CD4-positive, CD25-positive, alpha-beta regulatory T cell (primary cell): ENCODE measurements around the gene PYDC1. TPM values are rescaled to one million over a fixed set of nuclear protein-coding genes. Genes with fewer than 3 reads are reported as not detected.

Experiments
- ATAC-seq, 2 donors: fragments of 150-1000 bp; cut with Tn5 transposase; one replicate each; pipeline ENCODE4 v1.10.0; 2021; ENCODE audit warnings: low read depth in 2 of 2, moderate number of reproducible peaks in 2 of 2, moderate library complexity in 1 of 2
- DNase-seq, 3 donors: peaks; one replicate each; pipeline versions ENCODE4 v3.0.0 to v3.0.0-alpha.2; 2012 to 2022; ENCODE audit warnings: mixed read lengths in 1 of 3
- H3K27ac ChIP-seq: one replicate; pipeline ENCODE4 v1.7.0; 2013; ENCODE audit warnings: mild to moderate bottlenecking, low read length; ENCODE audit not compliant: insufficient read depth, poor library complexity, severe bottlenecking
- H3K27me3 ChIP-seq: one replicate; pipeline ENCODE4 v1.7.0; 2013; ENCODE audit warnings: low read length; ENCODE audit not compliant: control insufficient read depth, insufficient read depth
- H3K36me3 ChIP-seq: one replicate; pipeline ENCODE4 v1.7.0; 2013; ENCODE audit warnings: mild to moderate bottlenecking, low read length, moderate library complexity; ENCODE audit not compliant: control insufficient read depth, insufficient read depth
- H3K4me1 ChIP-seq: 2 replicates; pipeline ENCODE4 v1.7.0; 2013; ENCODE audit warnings: mild to moderate bottlenecking, low read length; ENCODE audit not compliant: insufficient read depth, control insufficient read depth, poor library complexity, severe bottlenecking
- H3K4me3 ChIP-seq: one replicate; pipeline ENCODE4 v1.7.0; 2013; ENCODE audit warnings: low read depth, mild to moderate bottlenecking, low read length, moderate library complexity
- H3K9me3 ChIP-seq, 2 experiments: 1 replicate in 1 of 2; 2 replicates in 1 of 2; pipeline ENCODE4 v1.7.0; 2013; ENCODE audit warnings: low read length in 2 of 2, mild to moderate bottlenecking in 1 of 2, moderate library complexity in 1 of 2; ENCODE audit not compliant: control insufficient read depth in 2 of 2
- H3K27ac Mint-ChIP-seq, 3 donors: one replicate each; pipeline ENCODE4 v1.8.0; 2020 to 2022; ENCODE audit warnings: mild to moderate bottlenecking in 3 of 3, mixed read lengths in 3 of 3, moderate library complexity in 2 of 3
- H3K27me3 Mint-ChIP-seq: one replicate; pipeline ENCODE4 v1.8.0; 2022; ENCODE audit warnings: mild to moderate bottlenecking, mixed read lengths
- H3K36me3 Mint-ChIP-seq: one replicate; pipeline ENCODE4 v1.8.0; 2020; ENCODE audit warnings: mixed read lengths
- H3K4me1 Mint-ChIP-seq, 4 donors: one replicate each; pipeline ENCODE4 v1.8.0; 2020 to 2022; ENCODE audit warnings: mixed read lengths in 4 of 4, mild to moderate bottlenecking in 1 of 4
- H3K4me3 Mint-ChIP-seq, 4 donors: one replicate each; pipeline ENCODE4 v1.8.0; 2020 to 2022; ENCODE audit warnings: mild to moderate bottlenecking in 4 of 4, mixed read lengths in 4 of 4, moderate library complexity in 3 of 4
- H3K9me3 Mint-ChIP-seq, 7 donors: one replicate each; pipeline ENCODE4 v1.8.0; 2020 to 2022; ENCODE audit warnings: mixed read lengths in 7 of 7, mild to moderate bottlenecking in 3 of 7, moderate library complexity in 2 of 7
- polyA plus RNA-seq, 4 donors: library from polyadenylated mRNA; unstranded; fragments of 300-500 nt; fragmentation: Illumina TruSeq; gene quantifications; one replicate each; pipeline ENCODE4 v1.2.3, GENCODE V29; 2021
- total RNA-seq: library from RNA; stranded (reverse); gene quantifications from one replicate; pipeline ENCODE4 v1.2.3, GENCODE V29; 2022

Gene PYDC1
- total and polyA plus RNA-seq, 5 donors from 2014 or later = not detected

DNA sequence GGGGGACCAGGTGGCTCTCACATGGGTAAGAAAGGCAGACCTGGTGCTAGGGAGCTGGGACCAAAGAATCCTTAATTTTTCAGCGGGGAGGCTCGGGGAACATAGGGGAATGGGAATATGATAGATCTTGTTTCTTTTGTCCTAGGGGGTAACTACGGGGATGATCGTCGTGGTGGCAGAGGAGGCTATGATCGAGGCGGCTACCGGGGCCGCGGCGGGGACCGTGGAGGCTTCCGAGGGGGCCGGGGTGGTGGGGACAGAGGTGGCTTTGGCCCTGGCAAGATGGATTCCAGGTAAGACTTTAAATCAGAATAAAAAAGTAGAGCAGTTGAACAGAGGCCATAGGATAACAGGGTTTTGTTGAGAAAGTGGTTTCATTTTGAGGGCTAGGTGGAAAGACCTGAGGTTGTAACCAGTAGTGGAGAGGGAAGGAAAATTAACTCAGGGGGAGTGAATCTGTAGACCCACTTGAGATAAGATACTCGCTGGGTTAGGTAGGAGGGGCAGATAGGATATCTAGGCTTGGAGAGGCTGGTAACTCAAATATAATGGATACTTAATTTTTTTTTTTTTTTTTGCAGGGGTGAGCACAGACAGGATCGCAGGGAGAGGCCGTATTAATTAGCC lies 26.0 kb downstream of the PYDC1 start:
- no peak overlapping the region for H3K4me3 ChIP-seq
- Mint-ChIP-seq H3K9me3 (peaks cover 0 to 2% (median 0%) of the 10 kb centered on the region in 7 donors), H3K4me1 (peaks cover 46 to 72% (median 62%) of the 10 kb centered on the region in 4 donors), H3K36me3 (peaks cover 83% of the 10 kb centered on the region), H3K4me3 (peak overlapping the region in 3 of 4 donors; percentile 30 to 86 (median 34)), H3K27ac (peak overlapping the region in 1 of 3 donors; percentile 72), H3K27me3 (peaks cover 6% of the 10 kb centered on the region)
- peaks cover 28% of the 10 kb centered on the region for H3K4me1 ChIP-seq
- peaks cover 99% of the 10 kb centered on the region for H3K36me3 ChIP-seq
- H3K9me3 ChIP-seq = no peaks in the 10 kb centered on the region
- DNase-seq (no peak), ATAC-seq (no peak)
- H3K27ac ChIP-seq = no peak overlapping the region
- H3K27me3 ChIP-seq = no peaks in the 10 kb centered on the region

DNA sequence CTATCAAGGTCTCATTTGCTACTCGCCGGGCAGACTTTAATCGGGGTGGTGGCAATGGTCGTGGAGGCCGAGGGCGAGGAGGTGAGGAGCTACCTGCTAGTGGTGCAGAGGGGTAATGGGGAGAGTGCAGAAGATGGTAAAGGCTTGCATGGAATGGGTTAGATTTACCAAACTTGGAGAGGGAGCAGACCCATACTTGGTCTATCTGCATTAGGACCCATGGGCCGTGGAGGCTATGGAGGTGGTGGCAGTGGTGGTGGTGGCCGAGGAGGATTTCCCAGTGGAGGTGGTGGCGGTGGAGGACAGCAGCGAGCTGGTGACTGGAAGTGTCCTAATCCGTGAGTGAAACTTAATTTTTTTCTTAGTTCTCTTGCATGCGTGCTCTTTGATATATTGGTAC lies 26.9 kb downstream of the PYDC1 start:
- Mint-ChIP-seq H3K4me1 (peaks cover 50 to 81% (median 66%) of the 10 kb centered on the region in 4 donors), H3K36me3 (peaks cover 86% of the 10 kb centered on the region), H3K9me3 (peaks cover 0 to 2% (median 0%) of the 10 kb centered on the region in 7 donors), H3K4me3 (peak overlapping the region in 3 of 4 donors; percentile 36 to 86 (median 43)), H3K27ac (peak overlapping the region in 2 of 3 donors; percentile 61 to 72), H3K27me3 (peaks cover 6% of the 10 kb centered on the region)
- Histone ChIP-seq H3K4me3 (no peak overlapping the region), H3K27ac (no peak overlapping the region), H3K27me3 (no peaks in the 10 kb centered on the region), H3K4me1 (peaks cover 33% of the 10 kb centered on the region), H3K9me3 (no peaks in the 10 kb centered on the region), H3K36me3 (peaks cover 100% of the 10 kb centered on the region)
- DNase-seq (no peak), ATAC-seq (no peak)

DNA sequence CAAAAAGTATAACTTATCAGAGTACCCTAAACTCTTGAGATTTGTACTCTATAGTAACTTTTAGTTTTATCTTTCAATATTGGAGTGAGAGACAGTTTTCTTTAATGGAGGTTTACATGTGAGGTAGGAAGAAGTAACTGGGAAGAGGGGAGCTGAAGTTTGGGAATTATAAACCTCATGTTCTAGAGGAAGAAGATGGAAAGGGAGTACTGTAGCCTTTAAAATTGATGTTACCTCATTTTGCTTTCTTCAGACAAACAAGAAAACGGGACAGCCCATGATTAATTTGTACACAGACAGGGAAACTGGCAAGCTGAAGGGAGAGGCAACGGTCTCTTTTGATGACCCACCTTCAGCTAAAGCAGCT lies 27.5 kb downstream of the PYDC1 start:
- DNase-seq = no peak
- Histone ChIP-seq H3K4me3 (no peak overlapping the region), H3K4me1 (peaks cover 29% of the 10 kb centered on the region), H3K27ac (peak overlapping the region; percentile 30), H3K9me3 (no peaks in the 10 kb centered on the region), H3K27me3 (no peaks in the 10 kb centered on the region), H3K36me3 (peaks cover 99% of the 10 kb centered on the region)
- Mint-ChIP-seq H3K4me1 (peaks cover 51 to 87% (median 69%) of the 10 kb centered on the region in 4 donors), H3K27ac (peak overlapping the region in 2 of 3 donors; percentile 4 to 61), H3K27me3 (peaks cover 6% of the 10 kb centered on the region), H3K36me3 (peaks cover 87% of the 10 kb centered on the region), H3K4me3 (peak overlapping the region in 1 of 4 donors; percentile 87), H3K9me3 (peaks cover 0 to 2% (median 0%) of the 10 kb centered on the region in 7 donors)
- no peak for ATAC-seq

DNA sequence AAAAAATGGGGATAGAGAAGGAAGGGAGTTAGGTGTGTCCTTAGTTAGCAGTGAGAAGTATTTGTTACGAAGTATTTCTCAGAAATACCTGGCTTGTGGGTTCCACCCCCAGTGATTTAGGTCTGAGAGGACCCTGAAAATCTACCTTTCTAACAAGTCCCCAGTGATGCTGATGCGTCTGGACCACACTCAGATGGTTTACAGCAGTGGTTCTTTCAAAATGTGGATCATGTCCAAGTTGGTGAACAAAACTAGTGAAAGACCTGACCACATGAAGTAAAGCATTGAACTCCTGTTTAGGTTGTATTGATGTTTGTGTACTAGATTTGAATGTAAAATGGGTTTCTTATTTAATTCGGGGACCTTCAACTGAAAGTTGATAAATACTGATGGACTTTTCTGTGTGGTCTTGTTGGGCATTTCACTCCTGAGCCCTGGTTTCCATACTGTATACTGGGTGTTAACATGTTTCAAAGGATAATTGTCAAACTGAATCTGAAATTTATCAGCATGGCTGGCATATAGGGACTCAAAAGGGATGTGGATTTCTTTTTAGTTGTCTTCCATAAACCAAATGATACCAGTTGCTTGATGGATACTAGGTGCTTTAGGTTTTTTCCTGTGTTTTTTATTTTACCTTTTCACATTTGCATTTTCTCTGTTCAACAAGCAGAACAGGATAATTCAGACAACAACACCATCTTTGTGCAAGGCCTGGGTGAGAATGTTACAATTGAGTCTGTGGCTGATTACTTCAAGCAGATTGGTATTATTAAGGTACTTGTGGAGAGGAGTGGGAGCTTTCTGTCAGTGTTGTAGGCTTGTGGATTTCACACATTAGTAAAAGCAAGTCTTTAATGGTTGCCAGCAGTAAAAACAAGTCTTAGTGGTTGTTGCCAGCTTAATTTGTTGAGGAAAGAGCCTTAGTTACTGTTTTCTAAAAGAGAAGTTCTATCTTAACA lies 28.2 kb downstream of the PYDC1 start:
- Mint-ChIP-seq H3K4me1 (peaks cover 53 to 86% (median 73%) of the 10 kb centered on the region in 4 donors), H3K9me3 (peaks cover 0 to 2% (median 0%) of the 10 kb centered on the region in 7 donors), H3K27me3 (peaks cover 6% of the 10 kb centered on the region), H3K4me3 (peak overlapping the region in 1 of 4 donors; percentile 87), H3K36me3 (peaks cover 85% of the 10 kb centered on the region), H3K27ac (peak overlapping the region in 1 of 3 donors; percentile 61)
- Histone ChIP-seq H3K27me3 (no peaks in the 10 kb centered on the region), H3K36me3 (peaks cover 99% of the 10 kb centered on the region), H3K9me3 (no peaks in the 10 kb centered on the region), H3K27ac (peak overlapping the region; percentile 30), H3K4me3 (no peak overlapping the region), H3K4me1 (peaks cover 29% of the 10 kb centered on the region)
- ATAC-seq (no peak), DNase-seq (no peak)

DNA sequence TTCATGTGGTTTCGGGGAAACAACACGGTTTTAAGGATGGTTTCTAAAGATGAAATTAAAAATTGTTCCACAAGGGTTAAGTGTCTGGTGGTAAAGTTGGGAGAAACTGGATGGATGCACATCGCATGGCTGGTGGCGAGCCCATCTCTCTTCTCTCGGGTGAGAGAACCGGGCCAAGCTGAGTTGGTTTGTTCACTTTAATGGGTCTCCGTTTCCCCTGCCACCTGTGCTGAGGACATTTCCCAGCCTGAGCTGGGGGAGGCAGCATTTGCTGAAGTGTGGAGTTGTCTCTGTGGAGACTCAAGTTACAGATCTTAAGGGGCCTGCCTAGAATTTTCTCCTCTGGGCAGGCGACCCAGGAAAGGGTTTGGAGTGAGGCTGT lies 29.1 kb downstream of the PYDC1 start:
- H3K9me3 ChIP-seq = no peaks in the 10 kb centered on the region
- ATAC-seq (no peak), DNase-seq (no peak)
- Mint-ChIP-seq H3K9me3 (peaks cover 0 to 2% (median 0%) of the 10 kb centered on the region in 7 donors), H3K27me3 (peaks cover 3% of the 10 kb centered on the region), H3K4me1 (peaks cover 51 to 88% (median 76%) of the 10 kb centered on the region in 4 donors), H3K4me3 (peak overlapping the region in 1 of 4 donors; percentile 87), H3K27ac (peak overlapping the region in 1 of 3 donors; percentile 28), H3K36me3 (peaks cover 88% of the 10 kb centered on the region)
- H3K36me3 ChIP-seq = peaks cover 99% of the 10 kb centered on the region
- H3K27me3 ChIP-seq = no peaks in the 10 kb centered on the region
- peaks cover 39% of the 10 kb centered on the region for H3K4me1 ChIP-seq
- no peak overlapping the region for H3K27ac ChIP-seq
- H3K4me3 ChIP-seq = no peak overlapping the region

DNA sequence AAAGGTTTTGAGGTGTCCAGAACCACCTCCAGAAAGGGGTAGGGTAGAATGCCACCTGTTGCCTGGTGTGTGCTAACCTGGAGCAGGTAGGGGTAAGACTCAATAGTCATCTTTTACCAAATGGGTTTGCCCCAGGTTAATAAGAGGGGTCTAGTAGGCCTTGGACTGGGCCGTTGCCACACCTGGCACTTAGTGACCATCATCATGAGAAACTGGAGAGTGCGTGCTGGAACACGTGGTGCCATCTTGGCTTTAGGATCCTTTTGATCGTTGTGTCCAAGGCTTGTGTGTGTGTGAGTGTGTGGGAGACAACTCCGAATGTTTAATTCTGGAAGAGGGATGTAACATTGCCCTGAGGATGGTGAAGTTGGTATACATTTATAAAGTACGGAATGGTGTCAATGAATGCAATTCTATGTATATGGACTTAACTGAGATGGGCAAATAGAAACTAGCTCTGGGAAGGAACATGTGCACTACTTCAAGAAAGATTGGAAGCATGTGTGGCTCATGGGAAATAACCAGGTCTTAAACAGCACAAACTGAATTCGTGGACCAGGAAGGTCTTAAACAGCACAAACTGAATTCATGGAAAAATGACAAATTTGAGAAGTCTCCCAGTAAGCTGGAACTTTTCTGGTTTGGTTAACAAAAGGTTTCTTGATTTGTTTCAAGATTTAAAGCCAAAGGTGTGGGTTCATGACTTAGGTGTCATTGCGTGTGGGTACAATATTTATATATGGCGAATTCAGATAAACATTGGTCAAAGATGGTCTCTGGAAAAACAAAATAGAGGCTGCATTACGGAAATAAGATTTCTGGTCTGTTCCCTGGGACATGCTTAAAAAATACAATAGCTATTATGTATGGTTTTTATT lies 29.8 kb downstream of the PYDC1 start:
- no peak overlapping the region for H3K27ac ChIP-seq
- no peaks in the 10 kb centered on the region for H3K27me3 Mint-ChIP-seq
- peak overlapping the region; percentile 1 to 87 (median 10) for H3K4me3 Mint-ChIP-seq
- peaks cover 45% of the 10 kb centered on the region for H3K4me1 ChIP-seq
- peaks cover 0 to 2% (median 0%) of the 10 kb centered on the region in 7 donors for H3K9me3 Mint-ChIP-seq
- H3K9me3 ChIP-seq = no peaks in the 10 kb centered on the region
- H3K27me3 ChIP-seq = no peaks in the 10 kb centered on the region
- no peak overlapping the region for H3K4me3 ChIP-seq
- peaks cover 93% of the 10 kb centered on the region for H3K36me3 Mint-ChIP-seq
- DNase-seq (no peak), ATAC-seq (no peak)
- peaks cover 99% of the 10 kb centered on the region for H3K36me3 ChIP-seq
- peaks cover 50 to 92% (median 81%) of the 10 kb centered on the region in 4 donors for H3K4me1 Mint-ChIP-seq
- H3K27ac Mint-ChIP-seq = peak overlapping the region in 2 of 3 donors; percentile 26 to 28

DNA sequence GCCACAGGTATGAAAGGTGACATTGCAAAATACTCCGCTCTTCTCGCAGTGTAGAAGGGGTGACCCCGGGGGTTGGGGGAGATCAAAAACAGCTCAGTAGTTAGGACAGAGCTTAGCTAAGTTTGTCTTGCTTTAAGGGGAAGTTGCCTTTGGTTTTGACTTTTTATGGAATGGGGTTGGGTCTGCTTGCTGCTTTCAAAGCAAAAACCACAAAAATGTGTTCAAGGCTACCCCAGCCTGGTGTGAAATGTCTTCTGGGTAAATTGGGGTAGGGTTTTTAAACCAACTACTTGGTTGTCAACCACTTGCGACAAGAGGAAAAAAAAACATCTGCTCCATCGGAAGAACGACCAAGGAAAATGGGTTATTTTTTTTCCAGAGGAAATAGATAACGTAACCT lies 30.8 kb downstream of the PYDC1 start:
- Histone ChIP-seq H3K36me3 (peaks cover 93% of the 10 kb centered on the region), H3K4me1 (peaks cover 55% of the 10 kb centered on the region), H3K9me3 (no peaks in the 10 kb centered on the region), H3K27ac (no peak overlapping the region), H3K27me3 (no peaks in the 10 kb centered on the region), H3K4me3 (peak overlapping the region; percentile 11)
- ATAC-seq (no peak), DNase-seq (no peak)
- Mint-ChIP-seq H3K4me3 (peak overlapping the region; percentile 17 to 87 (median 52)), H3K9me3 (peaks cover 0 to 3% (median 0%) of the 10 kb centered on the region in 7 donors), H3K27me3 (peaks cover 5% of the 10 kb centered on the region), H3K4me1 (peaks cover 48 to 94% (median 82%) of the 10 kb centered on the region in 4 donors), H3K36me3 (peaks cover 91% of the 10 kb centered on the region), H3K27ac (peak overlapping the region in 1 of 3 donors; percentile 65)
